HCT116 (cell line): ENCODE measurements around the gene CLEC4C. TPM values are rescaled to one million over a fixed set of nuclear protein-coding genes. Genes with fewer than 3 reads are reported as not detected.
"Not testable (repeated sequence)": the region's sequence is repeated elsewhere in the genome, so short reads cannot be mapped to it uniquely, and the experiment has no call there.

ENCODE experiments used
- ATAC-seq: fragments of 200-7000 bp; cut with Tn5 transposase; 2 replicates; pipeline ENCODE4 v1.9.1; 2020; ENCODE audit warnings: mild to moderate bottlenecking, moderate library complexity
- BruUV-seq: library from RNA; stranded (reverse); fragments of 400-500 nt; replicated peaks from 2 replicates; lab custom pipeline; 2021; lab: Mats Ljungman, UMichigan
- CTCF ChIA-PET: fragments of 300-600 bp; sonication (Branson Sonifier 250); formaldehyde crosslinking; loops from one replicate; lab custom pipeline; 2021; ENCODE audit warnings: antibody characterized with exemption; lab: Charles Lee
- POLR2A ChIA-PET: fragments of 300-600, 350-600 bp; sonication (Branson Sonifier 250); formaldehyde crosslinking; loops from one replicate; lab custom pipeline; 2021; ENCODE audit warnings: antibody characterized with exemption; lab: Charles Lee
- RAD21 ChIA-PET, 2 experiments: fragments of 300-600 bp; sonication (Branson Sonifier 250); formaldehyde crosslinking; loops; one replicate each; lab custom pipeline; 2023; ENCODE audit warnings: low total read pairs in 2 of 2; ENCODE audit not compliant: uncharacterized antibody in 2 of 2, unreplicated experiment in 2 of 2, low non-redundant PET in 1 of 2; lab: Charles Lee
- DNase-seq: peaks from one replicate; pipeline ENCODE4 v3.0.0-alpha.2; 2010; ENCODE audit warnings: low read depth, low spot score
- H2AFZ ChIP-seq: fragments of 200-600 bp; shearing (Covaris generic), sonication (generic); 2 replicates; pipeline ENCODE4 v1.6.1; 2017; ENCODE audit warnings: low read depth, mixed run types, mixed read lengths, antibody characterized with exemption, low read length; ENCODE audit not compliant: poor library complexity, severe bottlenecking
- H3K27ac ChIP-seq: 2 replicates; pipeline ENCODE4 v1.5.1; 2012; ENCODE audit warnings: low read depth, low read length
- H3K27me3 ChIP-seq: fragments of 200-600 bp; sonication (generic); 2 replicates; pipeline ENCODE4 v1.6.1; 2016; ENCODE audit warnings: mixed run types, low read length, mixed read lengths; ENCODE audit not compliant: insufficient read depth
- H3K36me3 ChIP-seq, 2 experiments: fragments of 200-500 bp in 1 of 2; fragments of 200-600 bp in 1 of 2; sonication (Bioruptor generic) in 1 of 2; sonication (generic) in 1 of 2; 2 replicates each; pipeline versions ENCODE4 v1.5.1 to v1.6.1; 2014 to 2016; ENCODE audit warnings: low read length in 2 of 2, inconsistent platforms in 1 of 2, mixed read lengths in 1 of 2, mixed run types in 1 of 2; ENCODE audit not compliant: insufficient read depth in 2 of 2, control insufficient read depth in 1 of 2
- H3K4me1 ChIP-seq, 2 experiments: fragments of 200-600 bp in 1 of 2; sonication (generic) in 1 of 2; 2 replicates each; pipeline versions ENCODE4 v1.5.1 to v1.6.1; 2012 to 2017; ENCODE audit warnings: low read length in 2 of 2, inconsistent platforms in 1 of 2, mild to moderate bottlenecking in 1 of 2, mixed read lengths in 1 of 2, mixed run types in 1 of 2, moderate library complexity in 1 of 2; ENCODE audit not compliant: insufficient read depth in 2 of 2, control insufficient read depth in 1 of 2
- H3K4me2 ChIP-seq: fragments of 200-600 bp; sonication (generic); 2 replicates; pipeline ENCODE4 v1.6.1; 2017; ENCODE audit warnings: mixed run types, low read length, mixed read lengths
- H3K4me3 ChIP-seq, 2 experiments: fragments of 200-600 bp in 1 of 2; sonication (generic) in 1 of 2; replicated peaks in 1 of 2; 2 replicates each; pipeline ENCODE4 v1.5.1; 2011 to 2016; ENCODE audit warnings: low read length in 2 of 2, control low read depth in 1 of 2, low read depth in 1 of 2, mild to moderate bottlenecking in 1 of 2, mixed read lengths in 1 of 2, mixed run types in 1 of 2
- H3K79me2 ChIP-seq: fragments of 200-600 bp; sonication (generic); 2 replicates; pipeline ENCODE4 v1.6.1; 2017; ENCODE audit warnings: mild to moderate bottlenecking, mixed run types, low read length, moderate library complexity, mixed read lengths; ENCODE audit not compliant: insufficient read depth
- H3K9ac ChIP-seq: fragments of 200-600 bp; sonication (generic); 2 replicates; pipeline ENCODE4 v1.6.1; 2016; ENCODE audit warnings: low read length, mixed read lengths
- H3K9me2 ChIP-seq: fragments of 200-600 bp; sonication (generic), shearing (Covaris generic); 2 replicates; pipeline ENCODE4 v1.6.1; 2017; ENCODE audit warnings: mixed run types, mild to moderate bottlenecking, moderate library complexity; ENCODE audit not compliant: insufficient read depth
- H3K9me3 ChIP-seq, 2 experiments: fragments of 200-500 bp in 1 of 2; fragments of 200-600 bp in 1 of 2; sonication (Bioruptor generic) in 1 of 2; sonication (generic) in 1 of 2; 2 replicates each; pipeline ENCODE4 v1.6.1; 2014 to 2017; ENCODE audit warnings: low read length in 2 of 2, mixed read lengths in 2 of 2, inconsistent platforms in 1 of 2, low read depth in 1 of 2, mild to moderate bottlenecking in 1 of 2, mixed run types in 1 of 2, moderate library complexity in 1 of 2; ENCODE audit not compliant: control insufficient read depth in 1 of 2, insufficient read depth in 1 of 2
- H4K20me1 ChIP-seq: fragments of 200-600 bp; sonication (generic), shearing (Covaris generic); 2 replicates; pipeline ENCODE4 v1.6.1; 2017; ENCODE audit warnings: mixed run types, mild to moderate bottlenecking, moderate library complexity; ENCODE audit not compliant: insufficient read depth
- ELF1 ChIP-seq: IDR thresholded peaks from 2 replicates; pipeline ENCODE4 v1.6.1; 2012; ENCODE audit warnings: low read depth, borderline replicate concordance
- EZH2 ChIP-seq: fragments of 200-600 bp; sonication (generic); IDR thresholded peaks from 2 replicates; pipeline ENCODE4 v1.6.1; 2017; ENCODE audit warnings: antibody characterized with exemption, mixed run types
- EZH2phosphoT487 ChIP-seq: fragments of 200-600 bp; IDR thresholded peaks from 2 replicates; pipeline ENCODE4 v1.6.1; 2018; ENCODE audit warnings: antibody characterized with exemption, borderline replicate concordance
- POLR2AphosphoS5 ChIP-seq: IDR thresholded peaks from 2 replicates; pipeline ENCODE4 v1.6.1; 2011; ENCODE audit warnings: mild to moderate bottlenecking, low read depth, low read length, moderate library complexity
- RAD21 ChIP-seq: IDR thresholded peaks from 2 replicates; pipeline ENCODE4 v1.6.1; 2012; ENCODE audit warnings: low read depth, mild to moderate bottlenecking
- SRF ChIP-seq: IDR thresholded peaks from 2 replicates; pipeline ENCODE4 v1.6.1; 2012; ENCODE audit warnings: low read depth
- TCF7L2 ChIP-seq: IDR thresholded peaks from 2 replicates; pipeline ENCODE4 v1.7.0; 2011; ENCODE audit warnings: borderline replicate concordance, inconsistent platforms; ENCODE audit not compliant: insufficient read depth, insufficient read length; ENCODE audit errors: extremely low read depth
- ZNF274 ChIP-seq: fragments of 200-500 bp; sonication (Bioruptor generic); IDR thresholded peaks from 2 replicates; pipeline ENCODE4 v1.6.1; 2014; ENCODE audit warnings: mild to moderate bottlenecking, low read depth, low read length, inconsistent platforms
- intact Hi-C: fragments of 100-400 bp; cut with micrococcal nuclease; formaldehyde crosslinking; loops from 2 replicates; pipeline ENCODE4 v1.10.0; 2022
- total RNA-seq: library from RNA; stranded (reverse); gene quantifications from one replicate; pipeline ENCODE4 v1.2.1, GENCODE V29; 2021; ENCODE audit not compliant: unreplicated experiment

CLEC4C gene
- total RNA-seq, 1 experiment from 2014 or later = not detected

GRCh38 chr12:7793211-7793610 lies 46.0 kb upstream of the CLEC4C start:
- Histone ChIP-seq H3K27ac (no peak overlapping the region), H3K9me2 (no peaks in the 10 kb centered on the region), H3K4me1 (no peaks in the 10 kb centered on the region), H4K20me1 (no peaks in the 10 kb centered on the region), H3K4me3 (no peak overlapping the region), H2AFZ (no peak overlapping the region), H3K9ac (no peak overlapping the region), H3K9me3 (no peaks in the 10 kb centered on the region), H3K4me2 (no peak overlapping the region), H3K27me3 (no peaks in the 10 kb centered on the region), H3K79me2 (no peaks in the 10 kb centered on the region), H3K36me3 (no peaks in the 10 kb centered on the region)
- ChIA-PET CTCF (no interaction called here), RAD21 (no interaction called here), POLR2A (no interaction called here)
- BruUV-seq = no TSS peak
- no peak for TF ChIP-seq EZH2
- TF ChIP-seq EZH2phosphoT487 = no peak
- no peak for TF ChIP-seq ZNF274
- TF ChIP-seq ELF1 = no peak
- no peak for TF ChIP-seq SRF
- TF ChIP-seq POLR2AphosphoS5 = no peak
- no peak for TF ChIP-seq TCF7L2
- TF ChIP-seq RAD21 = no peak
- no peak for ATAC-seq
- intact Hi-C loops = no loop called here
- no peak for DNase-seq

GRCh38 chr12:7788884-7789528 lies 41.8 kb upstream of the CLEC4C start, which contains the start of gene NANOG:
NANOG (plus strand) TSS chr12:7789402; CDS start chr12:7789615, 213 bp downstream.
- CTCF ChIA-PET, H3K27me3 ChIP-seq, H2AFZ ChIP-seq, H3K36me3 ChIP-seq, ATAC-seq, DNase-seq, H3K4me3 ChIP-seq, H3K9me3 ChIP-seq, BruUV-seq, H3K79me2 ChIP-seq, RAD21 ChIA-PET, H3K9me2 ChIP-seq, intact Hi-C loops, H4K20me1 ChIP-seq, H3K4me2 ChIP-seq, H3K27ac ChIP-seq, H3K9ac ChIP-seq, POLR2A ChIA-PET, H3K4me1 ChIP-seq: not testable (repeated sequence)
